HepG2 (cell line): Measurements from ENCODE around the gene C16orf89. TPM values are rescaled to one million over a fixed set of nuclear protein-coding genes. Genes with fewer than 3 reads are reported as not detected.

Source experiments
- DMAP1 ChIP-seq: IDR thresholded peaks from 2 replicates; pipeline ENCODE4 v1.6.1; 2016
- ELF1 ChIP-seq: sonication (generic); formaldehyde crosslinking; IDR thresholded peaks from 2 replicates; pipeline ENCODE4 v1.4.0; 2020; ENCODE audit warnings: missing genetic modification reagents
- HIVEP1 ChIP-seq: sonication (generic); formaldehyde crosslinking; IDR thresholded peaks from 2 replicates; pipeline ENCODE4 v1.4.0; 2020; ENCODE audit warnings: mild to moderate bottlenecking, missing genetic modification reagents
- KDM3A ChIP-seq: IDR thresholded peaks from 2 replicates; pipeline ENCODE4 v1.6.1; 2018; ENCODE audit warnings: low read depth, missing compliant biosample characterization
- PPARG ChIP-seq: conservative IDR thresholded peaks from 2 replicates; pipeline ENCODE4 v1.6.1; 2016; ENCODE audit warnings: missing biosample characterization, missing genetic modification reagents
- RFXANK ChIP-seq: IDR thresholded peaks from 2 replicates; pipeline ENCODE4 v1.6.1; 2016
- STAG1 ChIP-seq: sonication (generic); formaldehyde crosslinking; IDR thresholded peaks from 2 replicates; pipeline ENCODE4 v1.4.0; 2020; ENCODE audit warnings: missing genetic modification reagents
- ZC3H13 ChIP-seq: sonication (generic); formaldehyde crosslinking; IDR thresholded peaks from 2 replicates; pipeline ENCODE4 v1.8.1; 2023; ENCODE audit warnings: mild to moderate bottlenecking, missing genetic modification reagents, moderate library complexity
- ZNF317 ChIP-seq: sonication (generic); formaldehyde crosslinking; IDR thresholded peaks from 2 replicates; pipeline ENCODE4 v1.5.0; 2020; ENCODE audit warnings: mild to moderate bottlenecking, missing genetic modification reagents
- ZNF333 ChIP-seq: sonication (generic); formaldehyde crosslinking; IDR thresholded peaks from 2 replicates; pipeline ENCODE4 v1.4.0; 2020; ENCODE audit warnings: mild to moderate bottlenecking, missing genetic modification reagents, borderline replicate concordance
- ZNF572 ChIP-seq: sonication (generic); formaldehyde crosslinking; IDR thresholded peaks from 2 replicates; pipeline ENCODE4 v1.5.1; 2020; ENCODE audit warnings: mild to moderate bottlenecking, missing genetic modification reagents
- ZNF609 ChIP-seq: sonication (generic); formaldehyde crosslinking; IDR thresholded peaks from 2 replicates; pipeline ENCODE4 v1.4.0; 2020; ENCODE audit warnings: mild to moderate bottlenecking, missing genetic modification reagents, borderline replicate concordance
- ZNF644 ChIP-seq: IDR thresholded peaks from 2 replicates; pipeline ENCODE4 v1.6.1; 2016; ENCODE audit warnings: low read depth
- ZNF749 ChIP-seq: sonication (generic); formaldehyde crosslinking; IDR thresholded peaks from 2 replicates; pipeline ENCODE4 v1.8.0; 2022; ENCODE audit warnings: mild to moderate bottlenecking, missing genetic modification reagents, moderate library complexity, borderline replicate concordance
- ZNF777 ChIP-seq: sonication (generic); formaldehyde crosslinking; IDR thresholded peaks from 2 replicates; pipeline ENCODE4 v1.4.0; 2020; ENCODE audit warnings: missing genetic modification reagents
- polyA plus RNA-seq, 8 experiments: library from polyadenylated mRNA; depleted of rRNA in 3 of 8; stranded (reverse) in 7 of 8; unstranded in 1 of 8; fragments of >200 nt; fragmentation: Illumina TruSeq in 4 of 8; extraction: Trizol in 4 of 8; gene quantifications; 2 replicates each; pipeline versions ENCODE4 v1.2.1 to v1.2.3, GENCODE V29; 2011 to 2016; ENCODE audit warnings: low read depth in 4 of 8, missing spikeins in 1 of 8, mixed read lengths in 1 of 8; ENCODE audit not compliant: insufficient read depth in 1 of 8
- total RNA-seq, 5 experiments: library from RNA; depleted of rRNA; stranded (reverse); fragments of >200 nt; fragmentation: Illumina TruSeq; extraction: Trizol; gene quantifications; 2 replicates each; pipeline ENCODE4 v1.2.3, GENCODE V29; 2016; ENCODE audit warnings: low read depth in 1 of 5
- TF ChIP-seq, protein P1 (sequence below): sonication (generic); formaldehyde crosslinking; IDR thresholded peaks from 2 replicates; pipeline ENCODE4 v1.4.0; 2020; ENCODE audit warnings: missing genetic modification reagents
- TF ChIP-seq, protein P2 (sequence below): sonication (generic); formaldehyde crosslinking; IDR thresholded peaks from 2 replicates; pipeline ENCODE4 v1.5.0; 2020; ENCODE audit warnings: missing genetic modification reagents

C16orf89 gene
- total and polyA plus RNA-seq, 2 of the 13 experiments (the other 11 are each of a cell fraction or from before 2014, with no cell fraction given) = 1.9 to 3.4 TPM

DNA sequence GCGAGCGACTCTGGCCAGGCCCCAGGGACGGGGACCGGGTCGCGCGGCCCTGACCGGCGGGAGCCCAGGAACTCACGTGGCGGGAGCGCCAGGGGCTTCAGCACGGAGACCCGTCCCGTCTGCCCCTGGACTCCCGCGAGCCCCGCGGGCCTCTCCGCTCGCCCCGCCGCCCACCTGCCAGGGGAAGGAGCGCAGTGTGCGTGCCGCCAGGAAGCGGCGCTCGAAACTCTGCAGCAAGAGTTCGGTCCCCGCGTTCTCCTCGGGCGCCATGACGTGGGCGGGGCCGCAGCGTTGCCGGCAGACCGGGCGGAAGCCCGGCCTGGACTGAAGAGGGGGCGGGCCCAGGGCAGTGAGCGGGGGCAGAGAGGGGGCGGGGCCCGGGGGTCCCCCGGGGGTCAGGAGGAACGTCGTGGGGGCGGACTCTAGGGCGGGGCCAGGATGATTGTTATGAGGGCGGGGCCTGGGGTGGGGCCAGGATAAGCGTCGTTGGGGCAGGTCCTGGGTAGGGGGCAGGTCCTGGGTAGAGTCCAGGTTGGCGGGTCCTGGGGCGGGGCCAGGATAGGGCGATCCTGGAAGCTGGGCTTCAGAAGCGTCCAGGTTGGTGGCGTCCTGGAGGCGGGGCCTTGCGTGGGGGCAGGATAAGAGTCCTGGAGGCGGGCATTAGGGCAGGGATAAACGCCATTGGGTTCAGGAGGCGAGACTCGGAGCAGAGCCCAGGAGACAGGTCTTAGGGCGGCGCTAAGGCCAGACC is 31.9 kb upstream of the C16orf89 start, which contains the start of gene EEF2KMT (continued):
- TF ChIP-seq ZNF749 (CRISPR knock-in tag) (peak; percentile 79; the same call in 1 of the 2 replicates), ZNF572 (peak; percentile 97), ZC3H13 (CRISPR knock-in tag) (peak; percentile 89), DMAP1 (CRISPR knock-in tag) (peak; percentile 90; the same call in 1 of the 2 replicates), ZNF644 (peak; percentile 30; the same call in 1 of the 2 replicates), ZNF317 (peak; percentile 87), RFXANK (CRISPR knock-in tag) (peak; percentile 41; the same call in 1 of the 2 replicates), ZNF609 (CRISPR knock-in tag) (peak; percentile 75), KDM3A (0 out of 2 replicates have a peak, but pooled peaks have one; percentile 32), ZNF777 (peak; percentile 74), STAG1 (CRISPR knock-in tag) (peak; percentile 55), HIVEP1 (CRISPR knock-in tag) (peak; percentile 73; the same call in 1 of the 2 replicates), ELF1 (CRISPR knock-in tag) (peak; percentile 76), PPARG (CRISPR knock-in tag) (0 out of 2 replicates have a peak, but pooled peaks have one; percentile 21), ZNF333 (CRISPR knock-in tag) (peak; percentile 92; the same call in 1 of the 2 replicates)
- TF ChIP-seq, protein P1, sequence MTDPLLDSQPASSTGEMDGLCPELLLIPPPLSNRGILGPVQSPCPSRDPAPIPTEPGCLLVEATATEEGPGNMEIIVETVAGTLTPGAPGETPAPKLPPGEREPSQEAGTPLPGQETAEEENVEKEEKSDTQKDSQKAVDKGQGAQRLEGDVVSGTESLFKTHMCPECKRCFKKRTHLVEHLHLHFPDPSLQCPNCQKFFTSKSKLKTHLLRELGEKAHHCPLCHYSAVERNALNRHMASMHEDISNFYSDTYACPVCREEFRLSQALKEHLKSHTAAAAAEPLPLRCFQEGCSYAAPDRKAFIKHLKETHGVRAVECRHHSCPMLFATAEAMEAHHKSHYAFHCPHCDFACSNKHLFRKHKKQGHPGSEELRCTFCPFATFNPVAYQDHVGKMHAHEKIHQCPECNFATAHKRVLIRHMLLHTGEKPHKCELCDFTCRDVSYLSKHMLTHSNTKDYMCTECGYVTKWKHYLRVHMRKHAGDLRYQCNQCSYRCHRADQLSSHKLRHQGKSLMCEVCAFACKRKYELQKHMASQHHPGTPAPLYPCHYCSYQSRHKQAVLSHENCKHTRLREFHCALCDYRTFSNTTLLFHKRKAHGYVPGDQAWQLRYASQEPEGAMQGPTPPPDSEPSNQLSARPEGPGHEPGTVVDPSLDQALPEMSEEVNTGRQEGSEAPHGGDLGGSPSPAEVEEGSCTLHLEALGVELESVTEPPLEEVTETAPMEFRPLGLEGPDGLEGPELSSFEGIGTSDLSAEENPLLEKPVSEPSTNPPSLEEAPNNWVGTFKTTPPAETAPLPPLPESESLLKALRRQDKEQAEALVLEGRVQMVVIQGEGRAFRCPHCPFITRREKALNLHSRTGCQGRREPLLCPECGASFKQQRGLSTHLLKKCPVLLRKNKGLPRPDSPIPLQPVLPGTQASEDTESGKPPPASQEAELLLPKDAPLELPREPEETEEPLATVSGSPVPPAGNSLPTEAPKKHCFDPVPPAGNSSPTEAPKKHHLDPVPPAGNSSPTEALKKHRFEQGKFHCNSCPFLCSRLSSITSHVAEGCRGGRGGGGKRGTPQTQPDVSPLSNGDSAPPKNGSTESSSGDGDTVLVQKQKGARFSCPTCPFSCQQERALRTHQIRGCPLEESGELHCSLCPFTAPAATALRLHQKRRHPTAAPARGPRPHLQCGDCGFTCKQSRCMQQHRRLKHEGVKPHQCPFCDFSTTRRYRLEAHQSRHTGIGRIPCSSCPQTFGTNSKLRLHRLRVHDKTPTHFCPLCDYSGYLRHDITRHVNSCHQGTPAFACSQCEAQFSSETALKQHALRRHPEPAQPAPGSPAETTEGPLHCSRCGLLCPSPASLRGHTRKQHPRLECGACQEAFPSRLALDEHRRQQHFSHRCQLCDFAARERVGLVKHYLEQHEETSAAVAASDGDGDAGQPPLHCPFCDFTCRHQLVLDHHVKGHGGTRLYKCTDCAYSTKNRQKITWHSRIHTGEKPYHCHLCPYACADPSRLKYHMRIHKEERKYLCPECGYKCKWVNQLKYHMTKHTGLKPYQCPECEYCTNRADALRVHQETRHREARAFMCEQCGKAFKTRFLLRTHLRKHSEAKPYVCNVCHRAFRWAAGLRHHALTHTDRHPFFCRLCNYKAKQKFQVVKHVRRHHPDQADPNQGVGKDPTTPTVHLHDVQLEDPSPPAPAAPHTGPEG = peak; percentile 83
- TF ChIP-seq, protein P2, sequence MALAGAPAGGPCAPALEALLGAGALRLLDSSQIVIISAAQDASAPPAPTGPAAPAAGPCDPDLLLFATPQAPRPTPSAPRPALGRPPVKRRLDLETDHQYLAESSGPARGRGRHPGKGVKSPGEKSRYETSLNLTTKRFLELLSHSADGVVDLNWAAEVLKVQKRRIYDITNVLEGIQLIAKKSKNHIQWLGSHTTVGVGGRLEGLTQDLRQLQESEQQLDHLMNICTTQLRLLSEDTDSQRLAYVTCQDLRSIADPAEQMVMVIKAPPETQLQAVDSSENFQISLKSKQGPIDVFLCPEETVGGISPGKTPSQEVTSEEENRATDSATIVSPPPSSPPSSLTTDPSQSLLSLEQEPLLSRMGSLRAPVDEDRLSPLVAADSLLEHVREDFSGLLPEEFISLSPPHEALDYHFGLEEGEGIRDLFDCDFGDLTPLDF (CRISPR knock-in tag) = peak; percentile 83
